H1 (cell line): ENCODE measurements around the gene DEDD2. TPM values are rescaled to one million over a fixed set of nuclear protein-coding genes. Genes with fewer than 3 reads are reported as not detected.

Experiments used
- CTCF ChIA-PET: fragments of 300-600 bp; sonication (Branson Sonifier 250); formaldehyde crosslinking; loops from one replicate; lab custom pipeline; 2021; ENCODE audit not compliant: partially characterized antibody; lab: Charles Lee
- POLR2A ChIA-PET: fragments of 300-600 bp; sonication (Branson Sonifier 250); formaldehyde crosslinking; loops from one replicate; lab custom pipeline; 2021; ENCODE audit warnings: inconsistent platforms; ENCODE audit not compliant: partially characterized antibody; lab: Charles Lee
- DNase-seq, 2 experiments: peaks; one replicate each; pipeline versions ENCODE4 v3.0.0 to v3.0.0-alpha.2; 2010 to 2022; ENCODE audit warnings: low spot score in 2 of 2, low read depth in 1 of 2, mixed read lengths in 1 of 2
- FAIRE-seq: peaks from 2 replicates; lab custom pipeline; 2011; peaks lifted over from hg19 to GRCh38; lab: Jason Lieb, UNC
- H2AFZ ChIP-seq: 2 replicates; pipeline ENCODE4 v1.8.1; 2012; ENCODE audit warnings: low read length, inconsistent platforms
- H2AK5ac ChIP-seq: 2 replicates; pipeline ENCODE4 v1.6.1; 2013; ENCODE audit warnings: low read depth, low read length
- H2BK120ac ChIP-seq: replicated peaks from 2 replicates; pipeline ENCODE3; 2013; ENCODE audit warnings: low read depth, low read length, inconsistent platforms
- H2BK12ac ChIP-seq: 2 replicates; pipeline ENCODE4 v1.6.1; 2013; ENCODE audit warnings: low read depth, low read length
- H2BK15ac ChIP-seq: 2 replicates; pipeline ENCODE4 v1.6.1; 2013; ENCODE audit warnings: low read length
- H2BK20ac ChIP-seq: 2 replicates; pipeline ENCODE4 v1.6.1; 2013; ENCODE audit warnings: low read length
- H2BK5ac ChIP-seq: 2 replicates; pipeline ENCODE4 v1.6.1; 2013; ENCODE audit warnings: low read depth, low read length
- H3K14ac ChIP-seq: 2 replicates; pipeline ENCODE4 v1.6.1; 2013; ENCODE audit warnings: inconsistent platforms; ENCODE audit not compliant: insufficient read length
- H3K18ac ChIP-seq: 2 replicates; pipeline ENCODE4 v1.6.1; 2013; ENCODE audit warnings: low read length; ENCODE audit errors: extremely low read depth
- H3K23ac ChIP-seq: 2 replicates; pipeline ENCODE4 v1.6.1; 2013; ENCODE audit warnings: inconsistent platforms; ENCODE audit not compliant: insufficient read length
- H3K23me2 ChIP-seq: 2 replicates; pipeline ENCODE4 v1.6.1; 2013; ENCODE audit warnings: low read depth, low read length
- H3K27ac ChIP-seq: 2 replicates; pipeline ENCODE4 v1.6.1; 2011; ENCODE audit warnings: low read depth, low read length, inconsistent platforms
- H3K27me3 ChIP-seq, 4 experiments: replicated peaks in 1 of 4; 1 replicate in 1 of 4; 2 replicates in 3 of 4; pipeline versions ENCODE4 v1.6.1 to v1.8.1; 2011 to 2013; ENCODE audit warnings: low read length in 3 of 4, mild to moderate bottlenecking in 3 of 4, inconsistent platforms in 2 of 4, mixed read lengths in 2 of 4, moderate library complexity in 1 of 4; ENCODE audit not compliant: control insufficient read depth in 3 of 4, insufficient read depth in 3 of 4; ENCODE audit errors: extremely low read depth in 1 of 4
- H3K36me3 ChIP-seq, 4 experiments: 2 replicates each; pipeline versions ENCODE4 v1.6.1 to v1.8.1; 2011 to 2013; ENCODE audit warnings: mild to moderate bottlenecking in 4 of 4, low read length in 3 of 4, moderate library complexity in 2 of 4, control low read depth in 1 of 4, inconsistent platforms in 1 of 4; ENCODE audit not compliant: insufficient read depth in 4 of 4, control insufficient read depth in 2 of 4
- H3K4ac ChIP-seq: replicated peaks from 2 replicates; pipeline ENCODE3; 2013; ENCODE audit warnings: low read length, low read depth, mixed read lengths, inconsistent platforms; ENCODE audit not compliant: insufficient read length
- H3K4me1 ChIP-seq, 4 experiments: replicated peaks in 1 of 4; 1 replicate in 1 of 4; 2 replicates in 3 of 4; pipeline versions ENCODE4 v1.6.1 to v1.8.1; 2011 to 2013; ENCODE audit warnings: low read length in 3 of 4, inconsistent platforms in 2 of 4, mixed read lengths in 1 of 4; ENCODE audit not compliant: insufficient read depth in 4 of 4, control insufficient read depth in 3 of 4
- H3K4me2 ChIP-seq, 2 experiments: 2 replicates each; pipeline versions ENCODE4 v1.6.1 to v1.8.1; 2011 to 2013; ENCODE audit warnings: low read depth in 2 of 2, low read length in 2 of 2, control low read depth in 1 of 2, inconsistent platforms in 1 of 2, mild to moderate bottlenecking in 1 of 2; ENCODE audit not compliant: insufficient read depth in 1 of 2
- H3K4me3 ChIP-seq, 4 experiments: fragments of 200-600, 300-600 bp in 1 of 4; sonication (generic), shearing (Covaris generic), sonication (Bioruptor Twin) in 1 of 4; 2 replicates each; pipeline versions ENCODE4 v1.5.1 to v1.8.1; 2011 to 2016; ENCODE audit warnings: low read length in 4 of 4, low read depth in 3 of 4, control low read depth in 2 of 4, inconsistent platforms in 2 of 4, mild to moderate bottlenecking in 2 of 4, mixed read lengths in 1 of 4, moderate library complexity in 1 of 4; ENCODE audit not compliant: insufficient read depth in 2 of 4; ENCODE audit errors: extremely low read depth in 1 of 4
- H3K56ac ChIP-seq: replicated peaks from 2 replicates; pipeline ENCODE3; 2013; ENCODE audit warnings: low read depth, mild to moderate bottlenecking, mixed read lengths, low read length, inconsistent platforms; ENCODE audit not compliant: insufficient read length
- H3K79me1 ChIP-seq: 2 replicates; pipeline ENCODE4 v1.6.1; 2013; ENCODE audit warnings: low read depth, low read length, control low read depth
- H3K79me2 ChIP-seq, 2 experiments: 2 replicates each; pipeline versions ENCODE4 v1.6.1 to v1.8.1; 2012 to 2013; ENCODE audit warnings: low read length in 2 of 2, mild to moderate bottlenecking in 2 of 2, inconsistent platforms in 1 of 2; ENCODE audit not compliant: insufficient read depth in 2 of 2, control insufficient read depth in 1 of 2
- H3K9ac ChIP-seq, 4 experiments: replicated peaks in 1 of 4; 1 replicate in 1 of 4; 2 replicates in 3 of 4; pipeline versions ENCODE4 v1.6.1 to v1.8.1; 2011 to 2013; ENCODE audit warnings: low read depth in 3 of 4, low read length in 3 of 4, control low read depth in 2 of 4, mild to moderate bottlenecking in 2 of 4, moderate library complexity in 2 of 4, inconsistent platforms in 1 of 4; ENCODE audit errors: extremely low read depth in 1 of 4
- H3K9me3 ChIP-seq, 2 experiments: 2 replicates each; pipeline versions ENCODE4 v1.6.1 to v1.8.1; 2012 to 2013; ENCODE audit warnings: mild to moderate bottlenecking in 2 of 2, moderate library complexity in 2 of 2, control low read depth in 1 of 2, inconsistent platforms in 1 of 2, low read depth in 1 of 2, low read length in 1 of 2, mixed read lengths in 1 of 2; ENCODE audit not compliant: insufficient read depth in 2 of 2
- H4K20me1 ChIP-seq, 2 experiments: replicated peaks in 1 of 2; 2 replicates each; pipeline versions ENCODE3 to v1.8.1; 2011 to 2013; ENCODE audit warnings: inconsistent platforms in 2 of 2, low read length in 2 of 2, mild to moderate bottlenecking in 1 of 2; ENCODE audit not compliant: insufficient read depth in 2 of 2, control insufficient read depth in 1 of 2
- H4K5ac ChIP-seq: 2 replicates; pipeline ENCODE4 v1.6.1; 2013; ENCODE audit warnings: low read length, low read depth, mixed read lengths, inconsistent platforms; ENCODE audit not compliant: insufficient read length
- H4K8ac ChIP-seq: 2 replicates; pipeline ENCODE4 v1.8.0; 2013; ENCODE audit warnings: mild to moderate bottlenecking, moderate library complexity, low read length, inconsistent platforms; ENCODE audit not compliant: insufficient read depth; ENCODE audit errors: extremely low read depth
- H4K91ac ChIP-seq: replicated peaks from 2 replicates; pipeline ENCODE3; 2013; ENCODE audit warnings: low read length, mixed read lengths, inconsistent platforms; ENCODE audit not compliant: insufficient read length
- NRF1 ChIP-seq: IDR thresholded peaks from 2 replicates; pipeline ENCODE4 v1.6.1; 2011; ENCODE audit warnings: mild to moderate bottlenecking, low read depth, low read length, improper control_type of control experiment
- WGBS, 2 experiments: shearing (Covaris generic) in 1 of 2; methylation state at CpG; one replicate each; pipeline versions ENCODE4 v1.1.6 to v1.1.7; 2013 to 2015; ENCODE audit warnings: low lambda C conversion rate in 2 of 2, mixed read lengths in 2 of 2, inconsistent platforms in 1 of 2, low coverage in 1 of 2, missing lambda C conversion rate in 1 of 2; ENCODE audit not compliant: insufficient replicate concordance in 2 of 2, insufficient coverage in 1 of 2, insufficient read length in 1 of 2; ENCODE audit errors: extremely low coverage in 1 of 2, missing lambda C conversion rate in 1 of 2; 5-methylcytosine and 5-hydroxymethylcytosine counted together
- polyA plus RNA-seq, 7 experiments: library from polyadenylated mRNA; depleted of rRNA in 3 of 7; stranded (reverse) in 5 of 7; unstranded in 2 of 7; fragments of >200 nt in 5 of 7; fragments of 200-250 nt in 2 of 7; gene quantifications; 1 replicate in 5 of 7; 2 replicates in 1 of 7; 4 replicates in 1 of 7; pipeline versions ENCODE4 v1.2.1 to v1.2.3, GENCODE V29; 2011 to 2013; ENCODE audit warnings: missing spikeins in 2 of 7, mixed read lengths in 2 of 7
- total RNA-seq: library from RNA; stranded (reverse); fragmentation: NEBNext Ultra II Directional; extraction: Animal tissue kit (Norgen Biotek cat#: 25700); gene quantifications from 2 replicates; pipeline ENCODE4 v1.2.1, GENCODE V29; 2021

Gene DEDD2
- total and polyA plus RNA-seq, 2 of the 8 experiments (the other 6 are each of a cell fraction or from before 2014, with no cell fraction given): 37.8 to 65.0 TPM

- Histone ChIP-seq H2BK120ac (no peak overlapping the region), H3K79me1 (peaks cover 18% of the 10 kb centered on the region)
- no peak for TF ChIP-seq NRF1
- TF ChIP-seq, all 59 proteins: peak for 0
- Histone ChIP-seq H3K4me2 (no peak overlapping the region), H3K56ac (no peak overlapping the region), H3K9ac (no peak overlapping the region), H3K23ac (no peak overlapping the region), H3K27ac (no peak overlapping the region), H2BK15ac (no peak overlapping the region; the same call in 1 of the 2 replicates), H4K5ac (no peak overlapping the region), H4K91ac (no peak overlapping the region), H4K20me1 (peaks cover 13 to 36% of the 10 kb centered on the region in 2 experiments), H3K4me1 (peaks cover 0 to 21% (median 4%) of the 10 kb centered on the region in 4 experiments; a peak in 3 of 7 replicates), H3K18ac (no peak overlapping the region), H2BK5ac (no peak overlapping the region), H3K79me2 (peaks cover 0 to 42% of the 10 kb centered on the region in 2 experiments; a peak in 1 of 4 replicates), H2BK12ac (no peak overlapping the region), H2AFZ (no peak overlapping the region), H3K4me3 (no peak overlapping the region), H3K9me3 (no peaks in the 10 kb centered on the region), H3K23me2 (no peaks in the 10 kb centered on the region), H4K8ac (no peak overlapping the region; the same call in 1 of the 2 replicates), H2AK5ac (no peak overlapping the region; the same call in 1 of the 2 replicates), H2BK20ac (no peak overlapping the region), H3K14ac (no peak overlapping the region), H3K4ac (no peak overlapping the region), H3K27me3 (no peaks in the 10 kb centered on the region), H3K36me3 (peaks cover 7 to 66% (median 20%) of the 10 kb centered on the region in 4 experiments; a peak in 6 of 8 replicates)
- ChIA-PET POLR2A (interaction anchor here (1.4 to 1.9 kb wide), 2 partner anchors 11 to 13 kb away, joined by 3 to 7 read pairs; no protein-coding TSS in a partner anchor), CTCF (interaction anchor here (0.8 to 1.4 kb wide), 3 partner anchors 11 to 20 kb away, joined by 3 to 5 read pairs (median 3); no protein-coding TSS in a partner anchor)
- DNase-seq (no peak), FAIRE-seq (no peak)
- WGBS, 2 experiments: 80% methylated on average over 2 of the region's 2 CpGs; no CpG with 5 or more reads in 1 of the 2 experiments
These were observed 13.8 kb downstream of the DEDD2 start for GRCh38 chr19:42203700-42204099.
